ENCODE data around the gene HACE1. TPM values are rescaled to one million over a fixed set of nuclear protein-coding genes. Genes with fewer than 3 reads are reported as not detected.

The HACE1 gene
- total and polyA plus RNA-seq, 9 donors: 7.9 to 26.1 (median 18.4) TPM

DNA sequence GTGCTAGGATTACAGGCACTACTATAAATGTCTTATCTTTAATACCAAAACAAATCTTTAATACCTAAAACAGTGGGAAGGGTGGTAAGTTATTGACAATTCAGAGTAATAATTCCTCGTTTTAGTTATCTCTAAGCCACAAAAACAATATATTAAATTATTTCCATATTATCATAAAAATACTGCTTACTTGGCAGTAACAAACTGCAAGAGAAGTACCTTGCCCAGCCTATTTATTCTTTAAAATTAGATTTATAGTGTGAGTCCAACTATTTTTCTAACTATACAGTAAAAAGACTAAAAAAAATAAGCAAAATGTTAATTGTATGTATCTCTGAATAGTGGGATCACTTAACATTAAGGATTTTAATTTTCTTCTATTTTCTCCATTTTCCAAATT, 123.2 kb downstream of the HACE1 start:
- H3K27ac ChIP-seq: no peak overlapping the region
- intact Hi-C loops (cut with DNase I): no loop called here
- WGBS, 3 donors: 43 to 60% (median 48%) methylated on average over 1 of the region's 1 CpG
- H3K4me1 ChIP-seq (ENCODE audit: insufficient read depth): no peaks in the 10 kb centered on the region
- no peaks in the 10 kb centered on the region for H3K27me3 ChIP-seq
- TF ChIP-seq EP300 (IDR thresholded peaks at IDR 0.05): no peak
- no peaks in the 10 kb centered on the region for H3K36me3 ChIP-seq
- no peak for DNase-seq
- H3K4me3 ChIP-seq: no peak overlapping the region
- no peaks in the 10 kb centered on the region for H3K9me3 ChIP-seq

DNA sequence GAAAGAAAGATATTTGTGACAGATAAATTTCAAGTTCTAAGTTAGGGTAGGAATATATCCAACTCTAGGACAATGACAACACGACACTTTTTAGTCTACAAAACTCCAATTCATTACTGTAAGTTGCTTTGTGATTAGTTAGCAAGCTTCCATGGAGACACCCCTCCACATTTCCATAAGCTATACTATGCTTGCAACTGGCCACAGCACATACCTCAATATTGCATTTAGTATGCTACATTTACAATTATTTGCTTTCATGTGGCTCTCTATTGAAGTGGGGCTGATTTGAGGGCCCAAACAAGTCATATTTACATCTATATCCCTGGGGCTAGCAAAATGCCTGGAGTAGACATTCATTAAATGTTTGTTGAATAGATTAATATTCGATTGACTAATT, 129.3 kb downstream of the HACE1 start:
- WGBS, 3 donors: 72 to 99% (median 96%) methylated on average over 2 of the region's 2 CpGs

DNA sequence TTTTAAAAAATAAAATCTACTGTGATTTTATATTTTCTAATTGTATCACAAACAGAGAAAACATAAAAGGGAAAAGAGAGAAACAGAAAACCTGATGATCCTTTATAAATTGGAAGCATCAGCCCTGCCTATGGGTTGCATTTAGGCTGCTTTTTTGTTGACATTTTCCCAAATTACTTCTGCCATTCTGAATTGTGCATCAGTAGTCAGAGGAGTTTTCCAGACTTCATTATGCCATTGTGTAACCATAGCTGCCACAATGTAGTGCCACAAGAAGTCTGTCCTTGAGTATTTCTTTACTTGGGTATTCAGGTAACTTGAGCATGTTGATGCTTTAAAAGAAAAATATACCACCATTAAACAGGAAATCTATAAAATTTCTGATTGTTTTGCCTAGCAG, 130.3 kb downstream of the HACE1 start:
- intact Hi-C loops (cut with DNase I): no loop called here
- H3K27ac ChIP-seq: no peak overlapping the region
- no peak overlapping the region for H3K4me3 ChIP-seq
- H3K4me1 ChIP-seq (ENCODE audit: insufficient read depth): no peaks in the 10 kb centered on the region
- H3K36me3 ChIP-seq: no peaks in the 10 kb centered on the region
- no peak for DNase-seq
- no peak for TF ChIP-seq EP300 (IDR thresholded peaks at IDR 0.05)
- TF ChIP-seq POLR2A (IDR thresholded peaks at IDR 0.05): no peak
- TF ChIP-seq, protein P1, sequence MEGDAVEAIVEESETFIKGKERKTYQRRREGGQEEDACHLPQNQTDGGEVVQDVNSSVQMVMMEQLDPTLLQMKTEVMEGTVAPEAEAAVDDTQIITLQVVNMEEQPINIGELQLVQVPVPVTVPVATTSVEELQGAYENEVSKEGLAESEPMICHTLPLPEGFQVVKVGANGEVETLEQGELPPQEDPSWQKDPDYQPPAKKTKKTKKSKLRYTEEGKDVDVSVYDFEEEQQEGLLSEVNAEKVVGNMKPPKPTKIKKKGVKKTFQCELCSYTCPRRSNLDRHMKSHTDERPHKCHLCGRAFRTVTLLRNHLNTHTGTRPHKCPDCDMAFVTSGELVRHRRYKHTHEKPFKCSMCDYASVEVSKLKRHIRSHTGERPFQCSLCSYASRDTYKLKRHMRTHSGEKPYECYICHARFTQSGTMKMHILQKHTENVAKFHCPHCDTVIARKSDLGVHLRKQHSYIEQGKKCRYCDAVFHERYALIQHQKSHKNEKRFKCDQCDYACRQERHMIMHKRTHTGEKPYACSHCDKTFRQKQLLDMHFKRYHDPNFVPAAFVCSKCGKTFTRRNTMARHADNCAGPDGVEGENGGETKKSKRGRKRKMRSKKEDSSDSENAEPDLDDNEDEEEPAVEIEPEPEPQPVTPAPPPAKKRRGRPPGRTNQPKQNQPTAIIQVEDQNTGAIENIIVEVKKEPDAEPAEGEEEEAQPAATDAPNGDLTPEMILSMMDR (IDR thresholded peaks at IDR 0.05): no peak
- H3K27me3 ChIP-seq: no peaks in the 10 kb centered on the region
- H3K9me3 ChIP-seq: no peaks in the 10 kb centered on the region

More for the DNA sequence above, 129.3 kb downstream of the HACE1 start:
- Histone ChIP-seq H3K36me3 (no peaks in the 10 kb centered on the region), H3K27ac (no peak overlapping the region), H3K4me3 (no peak overlapping the region), H3K27me3 (no peaks in the 10 kb centered on the region), H3K4me1 (ENCODE audit: insufficient read depth) (no peaks in the 10 kb centered on the region), H3K9me3 (no peaks in the 10 kb centered on the region)
- TF ChIP-seq POLR2A (IDR thresholded peaks at IDR 0.05) (no peak), EP300 (IDR thresholded peaks at IDR 0.05) (no peak)
- TF ChIP-seq, protein P1 (IDR thresholded peaks at IDR 0.05): no peak
- intact Hi-C loops (cut with DNase I): no loop called here
- no peak for DNase-seq

DNA sequence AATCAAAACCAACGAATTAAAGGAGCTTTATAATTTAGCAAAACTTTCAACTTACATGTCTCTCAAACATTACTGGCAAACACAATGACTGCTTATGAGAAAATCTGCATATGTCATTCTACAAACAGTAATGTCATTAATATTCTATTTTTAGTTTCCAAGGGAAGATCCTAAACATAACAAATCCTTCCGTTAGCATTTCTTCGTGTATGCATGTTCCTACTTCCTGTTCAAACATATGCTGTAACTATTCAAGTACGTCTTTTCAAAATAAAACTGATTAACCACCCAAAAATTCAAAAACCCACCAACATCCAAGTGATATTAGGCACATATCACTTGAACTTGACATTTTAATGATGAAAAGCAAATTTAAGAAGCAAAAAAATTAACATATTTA, 131.3 kb downstream of the HACE1 start:
- WGBS, 3 donors: 28 to 50% (median 39%) methylated on average over 4 of the region's 4 CpGs
- TF ChIP-seq POLR2A (IDR thresholded peaks at IDR 0.05) (no peak), EP300 (IDR thresholded peaks at IDR 0.05) (no peak)
- TF ChIP-seq, protein P1 (IDR thresholded peaks at IDR 0.05): no peak
- no peaks in the 10 kb centered on the region for H3K9me3 ChIP-seq
- intact Hi-C loops (cut with DNase I): no loop called here
- no peak overlapping the region for H3K4me3 ChIP-seq
- no peaks in the 10 kb centered on the region for H3K36me3 ChIP-seq
- no peaks in the 10 kb centered on the region for H3K4me1 ChIP-seq (ENCODE audit: insufficient read depth)
- no peak for DNase-seq
- no peaks in the 10 kb centered on the region for H3K27me3 ChIP-seq
- no peak overlapping the region for H3K27ac ChIP-seq

DNA sequence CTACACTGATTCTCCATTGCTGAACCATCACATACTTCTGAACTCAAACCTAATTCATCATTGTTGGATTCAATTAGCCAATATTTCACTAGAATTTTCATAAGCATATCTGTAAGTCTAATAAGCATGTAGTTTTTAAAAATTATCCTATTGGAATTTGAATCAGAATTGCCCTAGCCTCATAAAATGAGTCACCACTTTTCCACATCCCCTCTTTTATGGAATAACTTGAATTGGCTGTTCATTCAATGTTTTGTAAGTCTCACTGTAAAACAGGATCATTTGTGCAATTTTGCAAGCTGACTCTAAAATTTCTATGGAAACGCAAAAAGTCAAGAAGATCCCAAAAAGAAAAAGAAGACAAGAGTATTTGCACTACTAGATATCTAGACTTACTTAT, 141.0 kb downstream of the HACE1 start:
- intact Hi-C loops (cut with DNase I): no loop called here
- no peaks in the 10 kb centered on the region for H3K27me3 ChIP-seq
- no peak for DNase-seq
- H3K4me3 ChIP-seq: no peak overlapping the region
- 91 to 100% (median 97%) methylated on average over 1 of the region's 1 CpG for WGBS, 3 donors
- TF ChIP-seq, protein P1 (IDR thresholded peaks at IDR 0.05): no peak
- TF ChIP-seq EP300 (IDR thresholded peaks at IDR 0.05) (no peak), POLR2A (IDR thresholded peaks at IDR 0.05) (no peak)
- H3K27ac ChIP-seq: no peak overlapping the region
- no peaks in the 10 kb centered on the region for H3K9me3 ChIP-seq
- H3K4me1 ChIP-seq (ENCODE audit: insufficient read depth): no peaks in the 10 kb centered on the region
- no peaks in the 10 kb centered on the region for H3K36me3 ChIP-seq

Measured in ovary (tissue), 9 donors.